GM11168 (cell line): Measurements from ENCODE around the gene NRP1.

Source experiments
- in situ Hi-C: fragments of 300-500 bp; cut with MboI; formaldehyde crosslinking; loops from one replicate; pipeline ENCODE4 v1.12.0; 2022; ENCODE audit warnings: low sequenced_read_pairs; ENCODE audit not compliant: unreplicated experiment

NRP1 gene

GRCh38 chr10:33352175-33352574 lies 17.7 kb upstream of the NRP1 start:
- in situ Hi-C loops: no loop called here

- in situ Hi-C loops: no loop called here
Observed at GRCh38 chr10:33350041-33350440, 15.6 kb upstream of the NRP1 start.

GRCh38 chr10:33349268-33349667 lies 14.8 kb upstream of the NRP1 start:
- in situ Hi-C loops: loop anchor here (25.0 kb wide), 1 partner anchor 463 kb away; no protein-coding TSS in a partner anchor

GRCh38 chr10:33347211-33347610 lies 12.7 kb upstream of the NRP1 start:
- in situ Hi-C loops: loop anchor here (25.0 kb wide), 1 partner anchor 465 kb away; no protein-coding TSS in a partner anchor

- in situ Hi-C loops: loop anchor here (25.0 kb wide), 1 partner anchor 467 kb away; no protein-coding TSS in a partner anchor
Observed at GRCh38 chr10:33345236-33345635, 10.8 kb upstream of the NRP1 start.

GRCh38 chr10:33344676-33345075 lies 10.2 kb upstream of the NRP1 start:
- in situ Hi-C loops: loop anchor here (25.0 kb wide), 1 partner anchor 468 kb away; no protein-coding TSS in a partner anchor

- in situ Hi-C loops: loop anchor here (25.0 kb wide), 1 partner anchor 471 kb away; no protein-coding TSS in a partner anchor
Observed at GRCh38 chr10:33341637-33342036, 7.2 kb upstream of the NRP1 start.

- in situ Hi-C loops: loop anchor here (10.0 to 25.0 kb wide), 2 partner anchors 475 to 827 kb away; no protein-coding TSS in a partner anchor
Observed at GRCh38 chr10:33337326-33337957, 3.0 kb upstream of the NRP1 start.

GRCh38 chr10:33336582-33337325 lies 2.3 kb upstream of the NRP1 start:
- in situ Hi-C loops: loop anchor here (10.0 to 25.0 kb wide), 2 partner anchors 476 to 828 kb away; no protein-coding TSS in a partner anchor

GRCh38 chr10:33335801-33336581 lies 1.5 kb upstream of the NRP1 start:
- in situ Hi-C loops: loop anchor here (10.0 to 25.0 kb wide), 2 partner anchors 476 to 829 kb away; no protein-coding TSS in a partner anchor

- in situ Hi-C loops: loop anchor here (10.0 to 25.0 kb wide), 2 partner anchors 477 to 829 kb away; no protein-coding TSS in a partner anchor
Observed at GRCh38 chr10:33335551-33335800, 1.0 kb upstream of the NRP1 start.

GRCh38 chr10:33334805-33335550 lies 511 bp upstream of the NRP1 start:
- in situ Hi-C loops: loop anchor here (10.0 to 25.0 kb wide), 2 partner anchors 477 to 830 kb away; no protein-coding TSS in a partner anchor

GRCh38 chr10:33333260-33334101 lies 986 bp downstream of the NRP1 start:
- in situ Hi-C loops: loop anchor here (10.0 to 25.0 kb wide), 2 partner anchors 479 to 831 kb away; no protein-coding TSS in a partner anchor

- in situ Hi-C loops: loop anchor here (10.0 to 25.0 kb wide), 2 partner anchors 480 to 832 kb away; no protein-coding TSS in a partner anchor
Observed at GRCh38 chr10:33332183-33333065, 2.0 kb downstream of the NRP1 start.

GRCh38 chr10:33331379-33331694 lies 3.1 kb downstream of the NRP1 start:
- in situ Hi-C loops: loop anchor here (10.0 to 25.0 kb wide), 2 partner anchors 481 to 833 kb away; no protein-coding TSS in a partner anchor

- in situ Hi-C loops: loop anchor here (10.0 to 25.0 kb wide), 2 partner anchors 482 to 834 kb away; no protein-coding TSS in a partner anchor
Observed at GRCh38 chr10:33330543-33331378, 3.7 kb downstream of the NRP1 start.

GRCh38 chr10:33329178-33329577 lies 5.3 kb downstream of the NRP1 start:
- in situ Hi-C loops: loop anchor here (25.0 kb wide), 1 partner anchor 483 kb away; no protein-coding TSS in a partner anchor
